GM12878 (cell line): Measurements from ENCODE around the gene ANKRD6. TPM values are rescaled to one million over a fixed set of nuclear protein-coding genes. Genes with fewer than 3 reads are reported as not detected.

Experiments
- KDM1A ChIP-seq: fragments of 200-600 bp; sonication (generic); IDR thresholded peaks from 2 replicates; pipeline ENCODE4 v1.6.1; 2016; ENCODE audit warnings: borderline replicate concordance
- NFYA ChIP-seq: IDR thresholded peaks from 2 replicates; pipeline ENCODE4 v1.6.1; 2011; ENCODE audit warnings: low read depth, mild to moderate bottlenecking, low read length, improper control_type of control experiment, borderline replicate concordance
- RAD21 ChIP-seq: IDR thresholded peaks from 2 replicates; pipeline ENCODE4 v1.6.1; 2011; ENCODE audit warnings: mild to moderate bottlenecking, low read depth, low read length, moderate library complexity; ENCODE audit not compliant: insufficient read depth
- RUNX3 ChIP-seq: IDR thresholded peaks from 2 replicates; pipeline ENCODE4 v1.6.1; 2012; ENCODE audit warnings: low read length, inconsistent platforms
- TBL1XR1 ChIP-seq: IDR thresholded peaks from 2 replicates; pipeline ENCODE4 v1.6.1; 2012; ENCODE audit warnings: low read depth, low read length, improper control_type of control experiment
- polyA plus RNA-seq, 11 experiments: library from polyadenylated mRNA; depleted of rRNA in 4 of 11; unstranded in 6 of 11; stranded (reverse) in 5 of 11; fragments of >200 nt; fragmentation: Nextera tagmentation in 4 of 11; fragmentation: Illumina TruSeq in 1 of 11; extraction: Ambion mirVana in 4 of 11; extraction: Trizol in 1 of 11; gene quantifications; 1 replicate in 1 of 11; 2 replicates in 10 of 11; pipeline versions ENCODE4 v1.2.1 to v1.2.3, GENCODE V29; 2011 to 2016; ENCODE audit warnings: inconsistent platforms in 2 of 11, missing spikeins in 2 of 11, low read depth in 1 of 11
- total RNA-seq, 4 experiments: library from RNA; depleted of rRNA in 3 of 4; stranded (reverse); fragments of >200 nt in 3 of 4; fragmentation: Illumina TruSeq in 1 of 4; extraction: Trizol in 1 of 4; gene quantifications; 2 replicates each; pipeline versions ENCODE4 v1.2.1 to v1.2.3, GENCODE V29; 2013 to 2021
- TF ChIP-seq, protein P1 (sequence below): fragments of 450-650 bp; IDR thresholded peaks from 2 replicates; pipeline ENCODE4 v1.6.1; 2016; ENCODE audit warnings: mild to moderate bottlenecking
- TF ChIP-seq, protein P2 (sequence below): IDR thresholded peaks from 2 replicates; pipeline ENCODE4 v1.6.1; 2012; ENCODE audit warnings: low read depth, low read length, improper control_type of control experiment
- TF ChIP-seq, protein P3 (sequence below): IDR thresholded peaks from 2 replicates; pipeline ENCODE4 v1.6.1; 2011; ENCODE audit warnings: borderline replicate concordance, low read depth, mild to moderate bottlenecking, moderate library complexity, mixed read lengths, low read length; ENCODE audit not compliant: insufficient read depth; ENCODE audit errors: extremely low read length
- TF ChIP-seq, protein P4 (sequence below): fragments of 450-650 bp; IDR thresholded peaks from 2 replicates; pipeline ENCODE4 v1.6.1; 2014; ENCODE audit warnings: mild to moderate bottlenecking

ANKRD6 gene
- total and polyA plus RNA-seq, 10 of the 15 experiments (the other 5 are each of a cell fraction or from before 2014, with no cell fraction given): 0.03 to 0.90 (median 0.38) TPM

DNA sequence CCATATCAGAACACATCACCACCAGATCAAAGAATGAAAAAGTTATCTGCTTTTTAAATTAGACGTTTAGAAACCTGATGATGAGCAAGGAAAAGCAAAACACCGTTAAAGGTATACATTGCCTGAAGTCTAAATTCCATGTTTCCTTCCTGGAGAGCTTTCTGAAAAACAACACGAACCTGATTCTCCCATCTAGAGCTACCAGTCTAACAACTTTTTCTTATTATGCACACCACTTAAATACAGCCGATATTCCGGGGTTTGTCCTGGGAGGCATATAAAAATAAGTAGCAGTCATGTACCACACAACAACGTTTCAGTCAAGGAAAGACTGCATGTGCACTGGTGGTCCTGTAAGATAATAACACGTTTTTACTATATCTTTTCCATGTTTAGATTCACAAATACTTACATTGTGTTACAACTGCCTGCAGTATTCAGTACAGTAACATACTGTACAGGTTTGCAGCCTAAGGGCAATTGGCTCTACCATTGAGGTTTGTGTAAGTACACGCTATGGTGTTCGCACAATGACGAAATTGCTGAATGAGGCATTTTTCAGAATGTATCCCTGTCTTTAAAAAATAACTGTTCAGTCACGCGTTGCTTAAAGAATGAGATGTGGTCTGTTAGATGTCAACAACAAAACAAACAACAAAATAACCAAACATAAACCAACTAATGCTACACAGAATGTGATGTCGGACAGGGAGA is 224.7 kb downstream of the ANKRD6 start (continued):
- TF ChIP-seq, protein P1, sequence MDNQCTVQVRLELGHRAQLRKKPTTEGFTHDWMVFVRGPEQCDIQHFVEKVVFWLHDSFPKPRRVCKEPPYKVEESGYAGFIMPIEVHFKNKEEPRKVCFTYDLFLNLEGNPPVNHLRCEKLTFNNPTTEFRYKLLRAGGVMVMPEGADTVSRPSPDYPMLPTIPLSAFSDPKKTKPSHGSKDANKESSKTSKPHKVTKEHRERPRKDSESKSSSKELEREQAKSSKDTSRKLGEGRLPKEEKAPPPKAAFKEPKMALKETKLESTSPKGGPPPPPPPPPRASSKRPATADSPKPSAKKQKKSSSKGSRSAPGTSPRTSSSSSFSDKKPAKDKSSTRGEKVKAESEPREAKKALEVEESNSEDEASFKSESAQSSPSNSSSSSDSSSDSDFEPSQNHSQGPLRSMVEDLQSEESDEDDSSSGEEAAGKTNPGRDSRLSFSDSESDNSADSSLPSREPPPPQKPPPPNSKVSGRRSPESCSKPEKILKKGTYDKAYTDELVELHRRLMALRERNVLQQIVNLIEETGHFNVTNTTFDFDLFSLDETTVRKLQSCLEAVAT: no peak
- TF ChIP-seq TBL1XR1 (no peak), KDM1A (no peak), RAD21 (no peak), NFYA (no peak), RUNX3 (no peak)
- TF ChIP-seq, protein P2, sequence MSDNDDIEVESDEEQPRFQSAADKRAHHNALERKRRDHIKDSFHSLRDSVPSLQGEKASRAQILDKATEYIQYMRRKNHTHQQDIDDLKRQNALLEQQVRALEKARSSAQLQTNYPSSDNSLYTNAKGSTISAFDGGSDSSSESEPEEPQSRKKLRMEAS: no peak
- TF ChIP-seq, protein P3, sequence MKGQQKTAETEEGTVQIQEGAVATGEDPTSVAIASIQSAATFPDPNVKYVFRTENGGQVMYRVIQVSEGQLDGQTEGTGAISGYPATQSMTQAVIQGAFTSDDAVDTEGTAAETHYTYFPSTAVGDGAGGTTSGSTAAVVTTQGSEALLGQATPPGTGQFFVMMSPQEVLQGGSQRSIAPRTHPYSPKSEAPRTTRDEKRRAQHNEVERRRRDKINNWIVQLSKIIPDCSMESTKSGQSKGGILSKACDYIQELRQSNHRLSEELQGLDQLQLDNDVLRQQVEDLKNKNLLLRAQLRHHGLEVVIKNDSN: no peak
- TF ChIP-seq, protein P4, sequence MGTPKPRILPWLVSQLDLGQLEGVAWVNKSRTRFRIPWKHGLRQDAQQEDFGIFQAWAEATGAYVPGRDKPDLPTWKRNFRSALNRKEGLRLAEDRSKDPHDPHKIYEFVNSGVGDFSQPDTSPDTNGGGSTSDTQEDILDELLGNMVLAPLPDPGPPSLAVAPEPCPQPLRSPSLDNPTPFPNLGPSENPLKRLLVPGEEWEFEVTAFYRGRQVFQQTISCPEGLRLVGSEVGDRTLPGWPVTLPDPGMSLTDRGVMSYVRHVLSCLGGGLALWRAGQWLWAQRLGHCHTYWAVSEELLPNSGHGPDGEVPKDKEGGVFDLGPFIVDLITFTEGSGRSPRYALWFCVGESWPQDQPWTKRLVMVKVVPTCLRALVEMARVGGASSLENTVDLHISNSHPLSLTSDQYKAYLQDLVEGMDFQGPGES: no peak
